PC-9 (cell line): ENCODE data around the gene ZNF613.

Experiments
- EZH2 ChIP-seq: fragments of 200-600 bp; sonication (generic); IDR thresholded peaks from 2 replicates; pipeline ENCODE4 v1.8.0; 2017; ENCODE audit warnings: antibody characterized with exemption, low read depth
- TF ChIP-seq, protein P1 (sequence below): fragments of 200-600 bp; sonication (generic); conservative IDR thresholded peaks from 2 replicates; pipeline ENCODE4 v1.6.1; 2017; ENCODE audit warnings: mixed run types, antibody characterized with exemption, mild to moderate bottlenecking, moderate library complexity

DNA sequence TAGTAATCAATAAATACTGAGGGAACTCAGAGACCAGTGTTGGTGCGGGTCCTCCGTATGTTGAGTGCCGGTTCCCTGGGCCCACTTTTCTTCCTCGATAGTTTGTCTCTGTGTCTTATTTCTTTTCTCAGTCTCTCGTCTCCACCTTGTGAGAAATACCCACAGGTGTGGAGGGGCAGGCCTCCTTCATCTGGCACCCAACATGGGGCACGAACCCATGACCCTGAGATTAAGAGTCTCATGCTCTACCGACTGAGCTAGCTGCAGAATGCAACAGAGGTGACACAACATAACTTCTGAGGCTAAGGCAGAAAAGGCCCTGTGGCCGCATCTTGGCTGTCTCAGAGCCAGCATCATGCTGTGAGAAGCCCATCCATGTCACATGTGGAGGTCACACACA lies 5.3 kb upstream of the ZNF613 start:
- TF ChIP-seq, protein P1, sequence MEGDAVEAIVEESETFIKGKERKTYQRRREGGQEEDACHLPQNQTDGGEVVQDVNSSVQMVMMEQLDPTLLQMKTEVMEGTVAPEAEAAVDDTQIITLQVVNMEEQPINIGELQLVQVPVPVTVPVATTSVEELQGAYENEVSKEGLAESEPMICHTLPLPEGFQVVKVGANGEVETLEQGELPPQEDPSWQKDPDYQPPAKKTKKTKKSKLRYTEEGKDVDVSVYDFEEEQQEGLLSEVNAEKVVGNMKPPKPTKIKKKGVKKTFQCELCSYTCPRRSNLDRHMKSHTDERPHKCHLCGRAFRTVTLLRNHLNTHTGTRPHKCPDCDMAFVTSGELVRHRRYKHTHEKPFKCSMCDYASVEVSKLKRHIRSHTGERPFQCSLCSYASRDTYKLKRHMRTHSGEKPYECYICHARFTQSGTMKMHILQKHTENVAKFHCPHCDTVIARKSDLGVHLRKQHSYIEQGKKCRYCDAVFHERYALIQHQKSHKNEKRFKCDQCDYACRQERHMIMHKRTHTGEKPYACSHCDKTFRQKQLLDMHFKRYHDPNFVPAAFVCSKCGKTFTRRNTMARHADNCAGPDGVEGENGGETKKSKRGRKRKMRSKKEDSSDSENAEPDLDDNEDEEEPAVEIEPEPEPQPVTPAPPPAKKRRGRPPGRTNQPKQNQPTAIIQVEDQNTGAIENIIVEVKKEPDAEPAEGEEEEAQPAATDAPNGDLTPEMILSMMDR: no peak
- TF ChIP-seq EZH2: no peak
